Kidney (tissue), 14 donors: Measurements from ENCODE around the gene WDFY2. TPM values are rescaled to one million over a fixed set of nuclear protein-coding genes. Genes with fewer than 3 reads are reported as not detected.

Source experiments
- DNase-seq, 5 donors: peaks; one replicate each; pipeline ENCODE4 v3.0.0-alpha.2; 2013 to 2020
- FAIRE-seq: peaks from 2 replicates; lab custom pipeline; 2012; peaks lifted over from hg19 to GRCh38; lab: Jason Lieb, UNC
- H3K27ac ChIP-seq, 2 donors: one replicate each; pipeline ENCODE4 v1.7.0; 2013; ENCODE audit warnings: low read depth in 2 of 2, low read length in 2 of 2, inconsistent platforms in 1 of 2
- H3K27me3 ChIP-seq: one replicate; pipeline ENCODE4 v1.7.1; 2013; ENCODE audit warnings: low read length, inconsistent platforms; ENCODE audit not compliant: control insufficient read depth, insufficient read depth
- H3K36me3 ChIP-seq, 3 donors: one replicate each; pipeline versions ENCODE4 v1.7.0 to v1.7.1; 2013; ENCODE audit warnings: low read length in 3 of 3, control low read depth in 1 of 3, inconsistent platforms in 1 of 3; ENCODE audit not compliant: insufficient read depth in 3 of 3, control insufficient read depth in 2 of 3
- H3K4me1 ChIP-seq, 3 donors: one replicate each; pipeline versions ENCODE4 v1.7.0 to v1.7.1; 2013; ENCODE audit warnings: low read length in 3 of 3, inconsistent platforms in 1 of 3, low read depth in 1 of 3; ENCODE audit not compliant: control insufficient read depth in 2 of 3, insufficient read depth in 2 of 3
- H3K4me3 ChIP-seq, 3 donors: one replicate each; pipeline versions ENCODE4 v1.7.0 to v1.8.1; 2013; ENCODE audit warnings: low read length in 3 of 3, control low read depth in 1 of 3, inconsistent platforms in 1 of 3
- H3K9ac ChIP-seq, 3 donors: one replicate each; pipeline versions ENCODE4 v1.7.0 to v1.7.1; 2013; ENCODE audit warnings: low read length in 3 of 3, control low read depth in 1 of 3, inconsistent platforms in 1 of 3
- H3K9me3 ChIP-seq, 3 donors: one replicate each; pipeline versions ENCODE4 v1.7.0 to v1.7.1; 2013; ENCODE audit warnings: low read length in 3 of 3, control low read depth in 1 of 3, inconsistent platforms in 1 of 3; ENCODE audit not compliant: control insufficient read depth in 2 of 3, insufficient read depth in 1 of 3
- CTCF ChIP-seq: IDR thresholded peaks from 3 replicates; pipeline ENCODE4 v1.5.1; 2012; ENCODE audit warnings: mild to moderate bottlenecking, moderate library complexity, borderline replicate concordance; ENCODE audit not compliant: insufficient read depth; ENCODE audit errors: extremely low read depth
- intact Hi-C: fragments of 100-400 bp; cut with DNase I; formaldehyde crosslinking; loops from one replicate; pipeline ENCODE4 v1.11.1; 2022
- polyA plus RNA-seq: library from polyadenylated mRNA; stranded (reverse); fragments of 350-450 nt; fragmentation: Illumina TruSeq; extraction: RNeasy Lipid Tissue Mini Kit (QIAGEN cat#74804); gene quantifications from one replicate; pipeline ENCODE4 v1.2.3, GENCODE V29; 2014; ENCODE audit warnings: low read depth, low replicate concordance; ENCODE audit not compliant: insufficient read depth
- total RNA-seq: library from RNA; stranded (reverse); fragmentation: NEBNext Ultra II Directional; extraction: Animal tissue kit (Norgen Biotek cat#: 25700); gene quantifications from one replicate; pipeline ENCODE4 v1.2.1, GENCODE V29; 2021
- donor health status: control.
- donor health status: control.
- donor health status: control.
- donor health status: control.
- donor health status: control.
- donor health status: DM: yes; HTN: yes; CAD: no.
- donor health status: Normal renal cell carcinoma (clear cell type).

Gene WDFY2
- total and polyA plus RNA-seq, 2 donors from 2014 or later, result 4.8 to 13.0 TPM

GRCh38 chr13:51663973-51664957 is 80.0 kb downstream of the WDFY2 start:
- H3K27ac ChIP-seq, result no peak overlapping the region
- intact Hi-C loops, result no loop called here
- H3K27me3 ChIP-seq, result no peaks in the 10 kb centered on the region
- TF ChIP-seq CTCF, result no peak
- no peaks in the 10 kb centered on the region for H3K9me3 ChIP-seq
- H3K9ac ChIP-seq, result no peak overlapping the region
- no peaks in the 10 kb centered on the region for H3K36me3 ChIP-seq
- peaks cover 0 to 6% (median 4%) of the 10 kb centered on the region in 3 donors for H3K4me1 ChIP-seq
- FAIRE-seq (no peak), DNase-seq (peak in 1 of 5 donors; percentile 43)
- no peak overlapping the region for H3K4me3 ChIP-seq

- H3K9me3 ChIP-seq, result no peaks in the 10 kb centered on the region
- DNase-seq, result no peak
- intact Hi-C loops, result no loop called here
- TF ChIP-seq CTCF, result no peak
- no peaks in the 10 kb centered on the region for H3K36me3 ChIP-seq
- FAIRE-seq, result no peak
- peaks cover 0 to 7% (median 0%) of the 10 kb centered on the region in 3 donors for H3K4me1 ChIP-seq
- H3K9ac ChIP-seq, result no peak overlapping the region
- no peak overlapping the region for H3K4me3 ChIP-seq
- H3K27ac ChIP-seq, result no peak overlapping the region
- H3K27me3 ChIP-seq, result no peaks in the 10 kb centered on the region
Observed at GRCh38 chr13:51665456-51665855, 81.2 kb downstream of the WDFY2 start.

- Histone ChIP-seq H3K27me3 (no peaks in the 10 kb centered on the region), H3K9me3 (no peaks in the 10 kb centered on the region), H3K4me3 (no peak overlapping the region), H3K27ac (no peak overlapping the region), H3K36me3 (no peaks in the 10 kb centered on the region), H3K4me1 (peaks cover 0 to 7% (median 0%) of the 10 kb centered on the region in 3 donors), H3K9ac (no peak overlapping the region)
- DNase-seq (no peak), FAIRE-seq (no peak)
- no peak for TF ChIP-seq CTCF
- intact Hi-C loops, result no loop called here
Observed at GRCh38 chr13:51666374-51666773, 82.1 kb downstream of the WDFY2 start.
